Spleen (tissue), 7 donors: ENCODE data around the gene RPL26.

Experiments
- CTCF ChIP-seq, 11 experiments: fragments of 200-600 bp in 7 of 11; fragments of 450-650 bp in 4 of 11; sonication (generic) in 4 of 11; IDR thresholded peaks in 8 of 11; conservative IDR thresholded peaks in 3 of 11; 1 replicate in 7 of 11; 2 replicates in 4 of 11; pipeline versions ENCODE4 v1.4.0 to v1.8.0; 2016 to 2021; ENCODE audit warnings: antibody characterized with exemption in 11 of 11, inconsistent platforms in 4 of 11, mild to moderate bottlenecking in 1 of 11
- POLR2AphosphoS5 ChIP-seq, 3 donors: sonication (generic); formaldehyde crosslinking; IDR thresholded peaks; one replicate each; pipeline ENCODE4 v1.5.1; 2017; ENCODE audit warnings: antibody characterized with exemption in 3 of 3
- donor health status: DM: no; HTN: no; CAD: no; lungs with moderate emphysema.
- donor health status: DM: no; HTN: no; CAD: no.
- donor health status: DM: no; HTN: no; CAD: no.

GRCh38 chr17:8402921-8403536, 20.0 kb upstream of the RPL26 start:
- no peak for TF ChIP-seq POLR2AphosphoS5 (IDR thresholded peaks at IDR 0.05)
- TF ChIP-seq CTCF (IDR thresholded peaks at IDR 0.05 in 8 of 11, conservative IDR thresholded peaks at IDR 0.05 in 3 of 11), result no peak
